Measurements from ENCODE around the gene HTRA1.

DNA sequence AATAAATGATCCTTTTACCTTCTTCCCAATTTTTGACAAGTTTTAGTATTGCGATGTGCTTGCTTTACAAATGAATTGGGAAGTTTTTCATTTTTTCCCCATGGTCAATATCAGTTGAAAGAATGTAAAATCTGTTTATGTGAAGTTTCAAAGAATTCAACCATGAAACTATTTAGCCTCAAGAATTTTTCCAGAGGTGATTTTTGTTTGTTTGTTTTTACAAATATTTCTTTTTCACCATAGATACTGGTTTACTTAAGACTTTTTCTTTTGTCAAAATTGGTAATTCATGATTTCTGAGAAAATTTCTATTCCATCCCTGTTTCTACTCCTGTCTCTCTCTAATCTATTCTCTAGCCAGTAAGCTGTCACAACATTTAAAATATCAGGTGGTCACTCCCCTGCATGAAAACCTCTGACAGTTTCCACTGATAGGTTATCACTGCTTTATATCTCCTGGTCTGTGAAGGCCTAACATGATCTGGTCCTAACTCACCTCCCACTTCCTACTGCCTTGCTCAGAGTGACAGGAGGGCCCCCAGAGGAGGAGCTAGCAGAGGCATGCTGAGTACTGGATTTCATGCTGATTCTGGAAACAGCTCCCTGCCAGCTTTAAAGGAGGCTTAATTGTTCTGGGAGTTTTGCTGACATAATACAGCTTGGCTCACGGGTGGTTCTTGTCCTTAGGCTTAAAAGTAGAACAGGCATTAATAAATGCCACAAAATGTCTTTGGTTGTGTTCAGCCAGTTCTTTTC lies 14.5 kb upstream of the HTRA1 start:
- TF ChIP-seq, protein P1, sequence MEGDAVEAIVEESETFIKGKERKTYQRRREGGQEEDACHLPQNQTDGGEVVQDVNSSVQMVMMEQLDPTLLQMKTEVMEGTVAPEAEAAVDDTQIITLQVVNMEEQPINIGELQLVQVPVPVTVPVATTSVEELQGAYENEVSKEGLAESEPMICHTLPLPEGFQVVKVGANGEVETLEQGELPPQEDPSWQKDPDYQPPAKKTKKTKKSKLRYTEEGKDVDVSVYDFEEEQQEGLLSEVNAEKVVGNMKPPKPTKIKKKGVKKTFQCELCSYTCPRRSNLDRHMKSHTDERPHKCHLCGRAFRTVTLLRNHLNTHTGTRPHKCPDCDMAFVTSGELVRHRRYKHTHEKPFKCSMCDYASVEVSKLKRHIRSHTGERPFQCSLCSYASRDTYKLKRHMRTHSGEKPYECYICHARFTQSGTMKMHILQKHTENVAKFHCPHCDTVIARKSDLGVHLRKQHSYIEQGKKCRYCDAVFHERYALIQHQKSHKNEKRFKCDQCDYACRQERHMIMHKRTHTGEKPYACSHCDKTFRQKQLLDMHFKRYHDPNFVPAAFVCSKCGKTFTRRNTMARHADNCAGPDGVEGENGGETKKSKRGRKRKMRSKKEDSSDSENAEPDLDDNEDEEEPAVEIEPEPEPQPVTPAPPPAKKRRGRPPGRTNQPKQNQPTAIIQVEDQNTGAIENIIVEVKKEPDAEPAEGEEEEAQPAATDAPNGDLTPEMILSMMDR (conservative IDR thresholded peaks at IDR 0.05; ENCODE audit: low read depth, low read length) = no peak
- TF ChIP-seq EZH2 (IDR thresholded peaks at IDR 0.05; ENCODE audit: low read length, unreplicated experiment) (no peak), EZH2phosphoT487 (IDR thresholded peaks at IDR 0.05; ENCODE audit: borderline replicate concordance, low read length) (no peak)
